Epithelial cell of prostate (primary cell): ENCODE data around the gene PHF24.
"Not testable (repeated sequence)": the region's sequence is repeated elsewhere in the genome, so short reads cannot be mapped to it uniquely, and the experiment has no call there.

Experiments
- DNase-seq: peaks from one replicate; pipeline ENCODE4 v3.0.0-alpha.2; 2011; ENCODE audit warnings: low read depth, low spot score
- H3K27ac ChIP-seq: fragments of 450-650 bp; 2 replicates; pipeline ENCODE4 v1.5.1; 2017; ENCODE audit warnings: mild to moderate bottlenecking

The PHF24 gene

DNA sequence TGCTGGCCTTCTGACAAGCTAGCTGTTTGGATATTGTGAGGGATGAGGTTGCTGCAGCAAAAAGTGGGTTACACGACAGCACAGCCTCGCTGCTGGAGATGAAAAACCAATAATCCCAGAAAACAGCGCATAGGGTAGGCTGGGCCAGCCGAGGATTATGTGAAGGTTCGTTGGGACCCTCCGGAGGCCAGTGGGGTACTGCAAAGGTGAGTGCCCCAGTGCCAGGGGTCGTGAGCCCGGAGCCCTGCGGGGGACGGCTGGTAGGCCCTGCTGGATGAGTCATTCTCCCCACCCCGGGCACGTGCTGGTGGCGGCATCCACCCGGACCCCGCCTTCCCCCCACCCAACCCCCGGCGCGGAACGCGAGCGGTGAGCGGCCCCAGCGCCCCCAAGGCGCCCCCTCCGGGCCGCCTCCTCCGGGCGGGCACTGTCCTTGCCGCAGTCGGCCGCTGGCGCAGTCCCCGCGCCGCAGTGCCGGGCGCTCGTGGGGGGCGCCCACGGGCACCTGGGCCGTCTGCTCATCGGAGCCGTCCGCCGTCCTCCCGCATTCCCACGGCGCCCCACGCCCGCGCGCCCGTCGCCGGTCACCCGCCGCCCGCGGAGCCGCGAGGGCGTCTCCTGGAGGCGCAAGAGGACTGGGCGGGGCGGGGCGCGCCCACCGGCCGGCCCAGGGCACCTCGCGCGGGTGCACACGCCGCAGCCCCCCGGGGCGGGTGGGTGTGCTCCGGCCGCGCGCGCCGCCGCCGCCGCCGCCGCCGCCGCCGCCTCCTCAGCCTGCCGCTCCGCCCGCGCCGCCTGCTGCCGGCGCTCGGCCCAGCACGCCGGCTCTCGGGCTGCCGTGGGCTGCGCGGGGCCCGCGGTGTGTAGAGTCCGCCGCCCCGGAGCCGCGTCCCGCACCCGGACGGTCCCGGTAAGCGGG, at the start of gene PHF24:
TSS of gene PHF24 (plus strand) at position 794 of the 919 bp plus-strand sequence. CDS start 13,014 bp downstream, outside the sequence.
- DNase-seq = no peak
- no peak within 1 kb of the TSS for H3K27ac ChIP-seq

DNA sequence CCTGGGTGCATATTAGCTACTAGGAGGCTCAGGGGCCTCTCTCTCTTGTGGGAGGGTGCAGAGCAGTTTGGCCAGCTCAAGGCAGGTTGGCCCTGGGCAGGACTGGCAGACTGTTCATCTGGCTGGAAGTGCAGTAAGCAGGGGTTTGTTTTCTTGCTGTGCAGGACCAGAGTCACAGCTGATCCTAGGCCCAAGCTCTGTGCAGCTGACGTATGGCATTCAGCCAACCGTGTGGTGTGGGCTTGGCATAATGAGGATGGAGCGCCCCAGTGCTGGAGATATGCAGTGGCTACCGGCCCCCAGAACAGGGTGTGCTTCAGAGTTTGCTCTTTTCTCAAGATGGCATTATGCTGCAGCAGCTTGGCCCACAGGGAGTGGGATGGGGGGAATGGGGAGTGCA, 31.0 kb upstream of the PHF24 start:
- H3K27ac ChIP-seq = no peak overlapping the region
- DNase-seq = no peak

DNA sequence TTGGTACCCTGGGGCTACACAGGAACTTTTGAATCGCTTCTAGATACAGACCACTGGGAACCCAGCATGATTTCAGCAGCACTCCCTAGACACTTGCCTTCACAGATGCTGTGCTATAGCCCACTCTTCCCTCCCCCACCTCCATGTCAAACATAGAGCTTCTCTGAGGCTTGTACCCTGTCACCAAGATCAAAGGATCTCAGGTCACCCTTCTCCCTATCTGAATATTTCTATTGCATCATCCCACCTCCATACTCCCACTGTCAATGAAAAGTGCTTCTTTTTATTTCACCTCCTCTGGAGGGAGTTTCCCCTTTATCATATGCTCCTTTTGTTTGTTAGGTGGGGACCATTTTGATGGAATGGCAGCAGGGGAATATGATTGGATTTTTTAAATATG, 29.2 kb upstream of the PHF24 start:
- no peak overlapping the region for H3K27ac ChIP-seq
- no peak for DNase-seq

DNA sequence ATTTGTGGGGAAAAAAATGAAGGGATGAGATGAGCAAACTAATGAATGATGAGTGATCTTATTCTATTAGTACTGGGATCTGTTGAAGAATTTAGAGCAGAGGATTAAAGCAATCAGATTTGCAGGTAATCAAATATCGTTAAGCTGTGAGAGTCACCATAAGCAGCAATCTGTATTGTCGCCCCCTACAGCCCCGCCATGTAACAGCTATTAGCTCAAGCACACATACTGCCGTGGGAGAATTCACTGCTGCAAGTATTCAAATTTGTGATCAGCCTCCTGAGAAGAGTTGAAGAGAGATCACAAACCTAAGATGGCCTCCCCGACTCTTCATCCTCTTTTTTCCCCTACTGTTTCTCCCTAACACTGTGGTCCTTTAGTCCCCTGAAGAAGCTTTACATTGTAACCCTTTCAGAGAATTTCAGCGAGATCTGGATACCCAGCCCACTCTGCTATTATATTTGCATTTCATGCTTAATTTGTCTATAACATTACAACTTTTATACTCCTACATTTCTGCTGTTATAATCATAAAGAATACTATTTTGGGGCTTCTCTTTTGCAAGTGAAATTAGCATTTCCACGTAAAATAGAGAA, 28.5 kb upstream of the PHF24 start:
- DNase-seq = no peak
- H3K27ac ChIP-seq = no peak overlapping the region

DNA sequence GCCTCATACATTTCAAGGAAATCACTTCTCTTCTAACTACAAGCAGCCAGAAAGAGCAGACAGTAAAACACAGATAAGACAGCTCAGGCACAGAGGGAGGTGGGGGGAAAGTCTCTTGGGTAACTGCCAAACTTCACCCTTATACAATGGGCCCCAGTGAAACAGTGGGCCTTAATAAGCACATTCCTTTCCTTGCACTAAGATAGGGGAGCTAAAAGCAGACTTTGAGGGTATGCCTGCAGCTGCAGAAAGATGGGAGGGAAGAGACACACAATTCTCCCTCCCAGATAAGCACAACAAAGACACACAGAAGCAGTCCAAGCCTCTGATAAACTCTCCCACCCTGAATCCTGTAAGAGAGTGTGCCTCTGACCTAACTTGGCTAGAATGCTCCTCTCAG, 18.1 kb upstream of the PHF24 start:
- not testable (repeated sequence) for H3K27ac ChIP-seq, DNase-seq

DNA sequence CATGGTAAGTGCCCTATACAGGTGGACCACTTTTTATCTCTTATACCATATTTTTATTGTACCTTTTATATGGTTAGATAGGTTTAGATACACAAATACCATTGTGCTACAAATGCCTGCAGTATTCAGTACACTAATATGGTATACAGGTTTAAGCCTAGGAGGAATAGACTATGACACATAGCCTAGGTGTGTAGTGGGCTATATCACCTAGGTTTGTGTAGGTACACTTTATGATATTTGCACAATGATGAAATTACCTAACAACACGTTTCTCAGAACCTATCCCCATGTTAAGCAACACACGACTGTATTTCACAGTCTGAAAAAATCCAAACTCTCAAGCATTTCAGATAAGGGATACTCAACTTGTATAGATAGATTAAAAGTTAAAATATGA, 9.6 kb upstream of the PHF24 start:
- no peak overlapping the region for H3K27ac ChIP-seq
- DNase-seq = no peak

DNA sequence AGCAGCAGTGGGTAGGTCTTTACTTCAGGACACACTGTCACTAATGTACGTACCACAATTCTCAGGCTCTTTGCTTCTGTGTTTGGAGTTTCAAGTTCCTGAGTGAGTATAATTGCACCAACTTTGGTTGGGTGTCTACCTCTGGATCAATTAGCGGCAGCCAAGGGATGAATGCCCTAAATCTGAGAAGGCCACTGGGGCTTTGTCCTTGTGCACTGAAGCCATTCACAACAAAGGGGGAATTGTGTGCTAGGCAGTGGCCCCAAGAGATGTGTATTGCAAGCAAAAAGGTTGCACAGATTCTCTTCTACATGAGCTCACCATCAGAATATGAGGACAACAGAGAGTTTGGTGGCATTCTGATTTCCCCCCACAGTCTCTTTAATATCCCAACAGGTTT, 3.9 kb upstream of the PHF24 start:
- no peak overlapping the region for H3K27ac ChIP-seq
- no peak for DNase-seq

DNA sequence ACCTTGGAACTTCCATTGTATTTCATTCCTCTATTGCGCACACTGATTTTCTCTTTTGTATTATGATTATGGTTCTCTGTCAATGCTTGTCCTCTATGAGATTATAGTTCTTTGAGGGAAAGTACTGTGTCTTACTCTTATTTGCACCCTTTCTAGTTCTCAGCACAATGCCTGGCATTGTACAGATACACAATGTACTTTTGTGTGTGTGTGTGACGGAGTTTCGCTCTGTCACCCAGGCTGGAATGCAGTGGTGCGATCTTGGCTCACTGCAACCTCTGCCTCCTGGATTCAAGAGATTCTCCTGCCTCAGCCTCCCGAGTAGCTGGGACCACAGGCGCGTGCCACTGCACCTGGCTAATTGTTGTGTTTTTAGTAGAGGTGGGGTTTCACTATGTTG, 2.0 kb upstream of the PHF24 start:
- not testable (repeated sequence) for H3K27ac ChIP-seq, DNase-seq

DNA sequence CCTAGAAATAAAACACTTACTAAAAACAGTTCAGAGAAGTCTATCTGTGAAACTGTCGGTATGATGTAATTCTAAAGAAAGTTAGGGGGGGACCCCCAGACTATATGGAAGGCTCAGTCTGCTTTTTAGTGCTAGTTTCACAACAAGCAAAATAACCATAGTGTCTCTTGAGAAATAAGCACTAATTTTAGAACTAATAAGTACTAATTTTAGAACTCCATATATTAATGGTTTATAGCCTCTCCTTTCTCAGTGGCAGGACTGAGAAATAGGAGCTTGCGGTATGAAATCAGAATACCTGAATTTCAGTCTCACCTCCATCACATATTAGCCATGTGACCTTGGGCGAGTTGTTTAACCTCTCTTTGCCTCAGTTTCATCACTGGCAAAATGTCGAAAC, 1.4 kb upstream of the PHF24 start:
- no peak for DNase-seq
- H3K27ac ChIP-seq = no peak overlapping the region

DNA sequence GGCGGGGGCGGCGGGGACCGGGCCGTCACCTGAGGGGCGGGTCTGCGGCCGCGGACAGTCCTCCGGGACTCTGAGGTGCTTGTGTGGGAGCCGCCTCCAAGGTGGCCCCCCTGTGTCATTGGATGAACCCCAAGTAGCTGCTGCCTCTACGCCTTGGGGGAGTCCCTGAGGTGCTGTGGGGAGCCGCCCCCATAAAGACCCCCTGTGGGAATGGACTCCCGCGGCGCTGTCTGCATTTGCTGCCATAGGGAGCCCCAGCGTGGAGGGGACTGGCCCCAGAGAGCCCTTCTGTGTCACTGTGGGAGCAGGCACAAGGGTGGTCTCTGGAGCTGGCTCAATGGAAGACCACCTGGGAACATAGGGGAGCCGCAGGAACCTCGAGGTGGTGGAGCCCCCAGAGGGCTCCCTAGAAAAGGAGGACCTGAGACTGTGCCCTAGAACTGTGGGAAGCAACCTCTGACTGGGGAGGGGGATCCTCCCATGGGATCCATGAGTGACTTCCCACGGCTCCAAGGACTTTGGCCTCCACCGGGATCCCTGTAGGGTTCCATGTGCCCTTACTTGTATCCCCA, 412 bp downstream of the PHF24 start:
- no peak overlapping the region for H3K27ac ChIP-seq

DNA sequence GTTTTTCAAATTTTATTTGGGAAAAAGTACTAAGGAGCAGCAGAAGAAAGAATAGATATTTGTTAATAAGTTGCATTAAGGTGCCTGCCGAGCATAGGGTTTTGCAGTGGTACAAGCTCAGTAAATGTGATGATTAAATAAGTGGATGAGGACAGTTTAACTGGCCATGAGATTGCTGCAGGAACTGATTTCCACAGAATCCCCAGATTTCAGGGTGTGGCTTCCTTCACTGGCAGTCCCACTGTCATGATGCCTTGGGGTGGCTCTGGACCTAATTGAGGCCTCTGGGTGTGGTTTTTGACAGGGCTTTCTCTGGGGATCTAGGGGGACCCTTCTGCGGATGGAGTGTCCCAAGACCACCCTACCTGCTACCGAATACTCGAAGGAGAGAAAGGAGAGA, 1.4 kb downstream of the PHF24 start:
- no peak overlapping the region for H3K27ac ChIP-seq
- no peak for DNase-seq

More for the DNA sequence above, 412 bp downstream of the PHF24 start:
- no peak for DNase-seq

DNA sequence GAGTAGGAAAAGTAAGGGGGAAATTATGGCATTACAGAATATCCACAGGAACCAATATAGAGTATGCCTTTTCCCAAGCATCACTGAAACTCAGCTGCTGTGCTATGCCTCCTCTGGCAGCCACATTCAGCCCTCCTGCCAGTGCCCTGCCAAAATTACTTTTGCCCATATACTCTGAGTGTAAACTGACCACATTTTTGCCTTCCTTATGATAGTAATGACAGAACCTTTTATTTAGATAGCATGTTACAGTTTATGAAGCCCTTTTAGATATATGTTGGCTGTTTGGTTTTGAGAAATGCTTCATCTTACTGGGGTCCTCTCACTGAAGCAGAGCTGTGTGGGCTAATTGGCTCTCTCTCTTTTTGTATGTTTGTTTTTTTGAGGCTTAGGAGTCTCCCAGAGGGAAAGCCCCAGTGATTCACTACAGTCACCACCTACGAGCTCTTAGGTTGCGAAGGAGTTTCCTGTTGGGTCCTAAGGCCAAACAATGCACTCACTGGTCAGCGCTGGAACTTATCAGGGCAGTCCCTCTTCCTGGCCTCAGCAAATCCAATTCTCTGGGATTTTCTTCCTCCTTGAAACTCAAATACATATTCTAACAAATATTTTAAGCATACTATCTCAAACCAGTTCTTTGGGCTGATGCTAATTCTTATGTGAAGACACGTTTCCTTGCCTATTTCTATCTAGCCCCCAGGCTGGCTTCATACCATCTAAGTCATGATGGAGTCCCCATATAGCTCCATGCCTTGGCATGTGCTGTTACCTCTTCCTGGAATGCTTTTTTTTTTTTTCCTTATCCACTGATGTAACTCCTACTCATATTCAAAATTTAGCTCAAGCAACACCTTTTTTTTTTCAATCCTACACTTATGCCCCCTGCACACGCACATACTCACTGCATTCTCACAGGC, 3.7 kb downstream of the PHF24 start:
- peak; percentile 34 for DNase-seq
- H3K27ac ChIP-seq = peak overlapping the region; percentile 63

DNA sequence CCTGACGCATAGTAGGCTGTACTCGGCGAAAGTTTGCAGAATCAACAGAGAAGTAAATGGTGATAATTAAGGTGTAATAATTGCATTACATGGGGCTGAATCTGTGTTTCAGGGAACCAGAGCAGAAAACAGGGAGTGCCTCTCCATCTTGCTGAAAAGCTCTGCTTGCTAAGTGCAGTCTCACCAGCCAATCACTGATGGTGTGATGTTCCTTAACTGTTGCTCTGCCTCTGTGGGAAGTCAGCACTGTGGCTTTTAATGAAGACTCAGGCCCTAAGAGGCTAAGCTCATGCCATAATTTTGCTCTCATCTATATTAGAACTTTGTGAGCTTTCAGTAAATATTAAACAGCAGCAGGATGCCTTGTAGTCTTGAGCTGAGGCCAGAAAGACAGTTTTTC, 4.5 kb downstream of the PHF24 start:
- H3K27ac ChIP-seq = peak overlapping the region; percentile 63
- DNase-seq = no peak

DNA sequence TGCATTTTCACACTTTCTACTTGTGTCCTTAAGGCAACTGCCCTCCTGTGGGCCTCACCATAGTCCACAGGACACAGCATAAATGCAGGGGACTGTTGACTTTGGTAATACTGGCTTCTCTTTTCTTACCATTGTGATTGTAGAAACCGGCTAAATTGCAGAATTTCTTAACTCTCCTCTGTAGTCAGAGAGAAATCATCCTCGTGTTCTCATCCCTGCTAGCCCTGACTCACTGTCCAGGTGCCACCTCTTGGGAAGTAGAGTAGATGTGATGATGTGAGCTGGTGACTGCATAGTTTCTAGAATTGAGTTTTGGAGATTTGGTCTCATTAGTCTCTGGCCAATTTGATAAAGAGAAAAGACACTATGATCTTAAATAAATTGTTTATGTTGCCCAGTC, 5.5 kb downstream of the PHF24 start:
- no peak for DNase-seq
- no peak overlapping the region for H3K27ac ChIP-seq

DNA sequence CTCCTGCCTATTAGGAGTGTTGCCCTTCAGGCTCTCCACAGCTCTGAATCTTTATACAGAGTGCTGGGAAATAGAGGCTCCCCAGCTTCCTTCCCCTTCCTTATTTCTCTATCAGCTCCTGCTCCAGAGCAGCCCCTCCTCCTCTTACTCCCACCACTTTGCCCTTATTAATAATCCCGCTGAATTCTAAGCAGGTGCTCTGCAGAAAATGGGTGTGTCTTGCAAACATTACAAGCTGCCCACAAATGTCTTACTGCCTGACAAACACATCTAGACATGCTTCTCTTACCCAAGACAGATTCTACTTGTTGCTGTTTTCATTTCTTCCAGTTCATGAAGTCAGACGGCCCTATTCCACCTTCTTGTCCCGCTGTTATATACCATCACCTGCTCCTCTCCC, 6.4 kb downstream of the PHF24 start:
- DNase-seq = peak; percentile 40
- H3K27ac ChIP-seq = no peak overlapping the region

DNA sequence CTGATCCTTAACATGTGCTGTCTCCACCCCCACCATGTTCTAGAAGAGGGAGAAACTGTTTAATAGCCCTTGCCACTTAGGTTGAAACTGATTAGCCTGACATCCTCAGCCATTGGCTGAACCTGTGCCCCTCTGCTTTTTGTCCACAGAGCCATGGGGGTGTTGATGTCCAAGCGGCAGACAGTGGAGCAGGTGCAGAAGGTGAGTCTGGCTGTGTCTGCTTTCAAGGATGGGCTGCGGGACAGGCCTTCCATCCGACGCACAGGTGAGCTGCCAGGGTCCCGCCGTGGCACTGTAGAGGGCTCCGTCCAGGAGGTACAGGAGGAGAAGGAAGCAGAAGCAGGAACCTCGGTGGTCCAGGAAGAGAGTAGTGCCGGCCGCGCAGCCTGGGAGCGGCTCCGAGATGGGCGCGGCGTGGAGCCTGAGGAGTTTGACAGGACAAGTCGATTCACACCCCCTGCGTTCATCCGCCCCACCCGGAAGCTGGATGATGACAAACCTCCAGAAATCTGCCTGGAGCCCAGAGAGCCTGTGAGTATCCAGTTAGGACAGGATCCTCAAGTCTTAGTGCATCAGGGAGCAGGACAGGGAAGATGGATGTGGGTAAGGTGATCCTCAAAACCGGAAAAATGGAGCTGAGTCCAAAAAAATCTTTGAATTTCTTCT, 13.2 kb downstream of the PHF24 start:
- DNase-seq = no peak
- H3K27ac ChIP-seq = no peak overlapping the region

DNA sequence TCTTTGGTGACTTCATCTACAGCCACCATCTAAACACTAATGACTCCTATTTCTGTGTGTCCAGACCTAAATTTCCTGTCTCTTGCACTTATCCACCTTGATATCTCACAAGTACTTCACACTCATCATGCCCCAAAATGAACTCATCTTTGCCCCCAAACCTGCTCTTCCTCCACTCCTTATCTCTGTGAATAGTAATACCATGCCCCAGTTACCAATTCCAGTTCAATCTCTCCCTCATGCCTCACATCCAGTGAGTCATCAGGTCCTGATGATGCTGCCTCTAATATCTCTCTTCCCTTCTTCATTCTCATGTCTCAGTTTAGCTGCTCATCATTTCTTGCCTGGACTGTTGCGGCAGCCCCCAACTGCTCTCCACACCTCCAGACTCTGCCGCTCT, 16.6 kb downstream of the PHF24 start:
- no peak for DNase-seq
- no peak overlapping the region for H3K27ac ChIP-seq

DNA sequence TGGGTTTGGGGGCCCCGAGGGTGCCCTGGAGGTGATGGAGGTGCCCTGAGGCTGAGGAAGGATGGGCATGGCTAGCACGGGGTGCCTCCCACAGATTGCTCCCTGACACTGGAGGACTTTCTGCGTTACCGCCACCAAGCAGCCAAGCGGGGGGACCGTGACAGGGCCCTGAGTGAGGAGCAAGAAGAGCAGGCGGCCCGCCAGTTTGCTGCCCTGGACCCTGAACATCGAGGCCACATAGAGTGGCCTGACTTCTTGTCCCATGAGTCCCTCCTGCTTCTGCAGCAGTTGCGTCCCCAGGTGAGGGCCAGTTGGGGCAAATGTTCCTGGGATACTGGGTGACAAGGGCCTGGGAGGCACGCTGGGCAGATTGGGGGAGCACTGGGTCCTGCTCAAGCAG, 18.4 kb downstream of the PHF24 start:
- DNase-seq = no peak
- no peak overlapping the region for H3K27ac ChIP-seq

DNA sequence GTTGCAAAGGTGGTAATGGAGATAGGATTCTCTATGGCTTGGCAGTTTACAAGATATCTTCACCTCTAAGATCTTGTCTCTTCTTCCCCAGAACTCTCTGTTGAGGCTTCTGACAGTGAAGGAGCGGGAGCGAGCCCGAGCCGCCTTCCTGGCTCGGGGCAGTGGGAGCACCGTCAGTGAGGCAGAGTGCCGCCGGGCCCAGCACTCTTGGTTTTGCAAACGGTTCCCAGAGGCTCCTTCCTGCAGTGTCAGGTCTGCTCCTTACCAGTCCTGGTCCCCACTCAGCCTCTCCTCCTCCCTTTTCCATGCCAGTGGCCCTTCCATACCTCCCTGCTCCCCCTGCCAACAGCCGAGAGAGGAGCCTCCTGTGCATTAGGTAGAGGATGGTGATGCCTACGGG, 18.9 kb downstream of the PHF24 start:
- DNase-seq = no peak
- H3K27ac ChIP-seq = no peak overlapping the region

DNA sequence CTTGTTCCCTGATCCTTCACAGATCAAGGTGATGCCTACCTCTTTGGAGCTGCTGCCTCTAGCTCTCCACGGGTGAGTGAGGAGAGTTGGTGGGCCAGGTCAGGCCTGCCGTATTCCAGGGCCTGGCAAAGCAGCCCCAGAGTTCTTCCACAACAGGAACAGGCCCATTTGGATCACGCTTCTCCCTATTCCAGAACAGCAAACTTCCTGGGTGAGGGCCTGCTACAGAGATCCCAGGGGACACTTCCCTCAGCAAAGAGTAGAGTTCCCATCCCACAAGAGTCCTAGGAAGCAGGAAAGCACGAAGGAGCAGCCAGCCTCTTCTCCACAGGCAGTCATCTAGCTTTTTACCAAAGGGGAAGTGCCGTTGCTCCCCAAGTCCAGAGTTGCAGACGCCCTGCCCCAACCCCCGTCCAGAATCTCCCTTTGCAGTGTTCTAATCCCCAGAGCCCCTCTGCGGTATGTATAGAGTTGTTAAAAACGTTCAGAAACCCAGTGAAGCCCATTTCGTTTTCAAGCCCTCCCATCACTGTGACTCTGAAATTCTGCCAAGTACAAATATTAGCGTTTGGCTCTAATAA, 22.2 kb downstream of the PHF24 start:
- no peak for DNase-seq
- no peak overlapping the region for H3K27ac ChIP-seq
